Caco-2 (cell line): ENCODE data around the gene CTNNA2. TPM values are rescaled to one million over a fixed set of nuclear protein-coding genes. Genes with fewer than 3 reads are reported as not detected.

Experiments
- BruUV-seq: library from RNA; stranded (reverse); fragments of 400-500 nt; replicated peaks from 2 replicates; lab custom pipeline; 2021; lab: Mats Ljungman, UMichigan
- CTCF ChIA-PET: fragments of 300-600 bp; sonication (Branson Sonifier 250); formaldehyde crosslinking; loops from one replicate; lab custom pipeline; 2022; ENCODE audit warnings: antibody characterized with exemption; lab: Charles Lee
- POLR2A ChIA-PET: fragments of 300-600 bp; sonication (Branson Sonifier 250); formaldehyde crosslinking; loops from one replicate; lab custom pipeline; 2022; ENCODE audit warnings: antibody characterized with exemption; lab: Charles Lee
- DNase-seq, 2 experiments: peaks; one replicate each; pipeline versions ENCODE4 v3.0.0 to v3.0.0-alpha.2; 2020 to 2022
- H3K27me3 ChIP-seq: replicated peaks from 2 replicates; pipeline ENCODE4 v1.6.0; 2011; ENCODE audit warnings: low read length; ENCODE audit not compliant: control insufficient read depth, insufficient read depth
- H3K36me3 ChIP-seq: 2 replicates; pipeline ENCODE4 v1.5.1; 2011; ENCODE audit warnings: low read length; ENCODE audit not compliant: control insufficient read depth, insufficient read depth
- H3K4me1 ChIP-seq: fragments of 250-450 bp; sonication (Bioruptor Pico); 2 replicates; pipeline ENCODE4 v1.5.1; 2020; ENCODE audit warnings: mild to moderate bottlenecking
- H3K4me3 ChIP-seq: 2 replicates; pipeline ENCODE4 v1.5.1; 2011; ENCODE audit warnings: low read depth, mild to moderate bottlenecking, control low read depth, low read length
- H3K9me3 ChIP-seq: fragments of 250-450 bp; sonication (Bioruptor Pico); 2 replicates; pipeline ENCODE4 v1.5.1; 2020; ENCODE audit warnings: mild to moderate bottlenecking, moderate library complexity
- H3K27ac Mint-ChIP-seq: one replicate; pipeline ENCODE4 v1.8.0; 2022; ENCODE audit warnings: mixed read lengths; ENCODE audit not compliant: unreplicated experiment
- H3K27me3 Mint-ChIP-seq: one replicate; pipeline ENCODE4 v1.8.0; 2022; ENCODE audit warnings: mixed read lengths; ENCODE audit not compliant: insufficient read depth, unreplicated experiment
- H3K36me3 Mint-ChIP-seq: one replicate; pipeline ENCODE4 v1.8.0; 2022; ENCODE audit warnings: mild to moderate bottlenecking, mixed read lengths; ENCODE audit not compliant: insufficient read depth, unreplicated experiment
- H3K4me1 Mint-ChIP-seq: one replicate; pipeline ENCODE4 v1.8.0; 2022; ENCODE audit warnings: low read depth, mixed read lengths; ENCODE audit not compliant: unreplicated experiment
- H3K4me3 Mint-ChIP-seq: one replicate; pipeline ENCODE4 v1.8.0; 2022; ENCODE audit warnings: mild to moderate bottlenecking, moderate library complexity, mixed read lengths; ENCODE audit not compliant: unreplicated experiment
- H3K9me3 Mint-ChIP-seq: one replicate; pipeline ENCODE4 v1.8.0; 2022; ENCODE audit warnings: mixed read lengths; ENCODE audit not compliant: unreplicated experiment
- CTCF ChIP-seq, 2 experiments: fragments of 200-600 bp in 1 of 2; IDR thresholded peaks; 1 replicate in 1 of 2; 2 replicates in 1 of 2; pipeline versions ENCODE4 v1.5.1 to v1.8.0; 2011 to 2022; ENCODE audit warnings: antibody characterized with exemption in 1 of 2, control low read depth in 1 of 2, inconsistent platforms in 1 of 2, low read depth in 1 of 2, low read length in 1 of 2, mild to moderate bottlenecking in 1 of 2, moderate library complexity in 1 of 2; ENCODE audit not compliant: insufficient read depth in 1 of 2, severe bottlenecking in 1 of 2, unreplicated experiment in 1 of 2
- intact Hi-C: fragments of 100-400 bp; cut with micrococcal nuclease; formaldehyde crosslinking; loops from one replicate; pipeline ENCODE4 v1.10.0; 2022; ENCODE audit not compliant: unreplicated experiment
- total RNA-seq: library from RNA; stranded (reverse); gene quantifications from 2 replicates; pipeline ENCODE4 v1.2.3, GENCODE V29; 2022

The CTNNA2 gene
- total RNA-seq, 1 experiment from 2014 or later: not detected

GRCh38 chr2:80167284-80167808, 654.5 kb downstream of the CTNNA2 start:
- no peaks in the 10 kb centered on the region for H3K27me3 ChIP-seq
- H3K36me3 Mint-ChIP-seq: no peaks in the 10 kb centered on the region
- no peak overlapping the region for H3K4me3 ChIP-seq
- no peaks in the 10 kb centered on the region for H3K4me1 Mint-ChIP-seq
- no peaks in the 10 kb centered on the region for H3K36me3 ChIP-seq
- intact Hi-C loops: loop anchor here (1.0 kb wide), 1 partner anchor 71 kb away; no protein-coding TSS in a partner anchor
- no peak for DNase-seq
- no peak overlapping the region for H3K4me3 Mint-ChIP-seq
- H3K4me1 ChIP-seq: peaks cover 10% of the 10 kb centered on the region; the same call in 1 of the 2 replicates
- peaks cover 21% of the 10 kb centered on the region for H3K9me3 Mint-ChIP-seq
- H3K9me3 ChIP-seq: no peaks in the 10 kb centered on the region; the same call in 1 of the 2 replicates
- H3K27me3 Mint-ChIP-seq: no peaks in the 10 kb centered on the region
- no TSS peak for BruUV-seq
- no peak for TF ChIP-seq CTCF (IDR thresholded peaks at IDR 0.05; ENCODE audit: insufficient read depth in 1 of 2, low read depth in 1 of 2, low read length in 1 of 2, severe bottlenecking in 1 of 2, unreplicated experiment in 1 of 2)
- ChIA-PET POLR2A (no interaction called here), CTCF (no interaction called here)
- H3K27ac Mint-ChIP-seq: no peak overlapping the region

GRCh38 chr2:80168037-80168436, 655.2 kb downstream of the CTNNA2 start:
- intact Hi-C loops: no loop called here
- Histone ChIP-seq H3K9me3 (no peaks in the 10 kb centered on the region; the same call in 1 of the 2 replicates), H3K4me3 (no peak overlapping the region), H3K4me1 (peaks cover 10% of the 10 kb centered on the region; the same call in 1 of the 2 replicates), H3K36me3 (no peaks in the 10 kb centered on the region), H3K27me3 (no peaks in the 10 kb centered on the region)
- no TSS peak for BruUV-seq
- no peak for TF ChIP-seq CTCF (IDR thresholded peaks at IDR 0.05; ENCODE audit: insufficient read depth in 1 of 2, low read depth in 1 of 2, low read length in 1 of 2, severe bottlenecking in 1 of 2, unreplicated experiment in 1 of 2)
- no peak for DNase-seq
- ChIA-PET CTCF (no interaction called here), POLR2A (no interaction called here)
- Mint-ChIP-seq H3K27ac (no peak overlapping the region), H3K4me1 (no peaks in the 10 kb centered on the region), H3K36me3 (no peaks in the 10 kb centered on the region), H3K27me3 (no peaks in the 10 kb centered on the region), H3K4me3 (no peak overlapping the region), H3K9me3 (peaks cover 21% of the 10 kb centered on the region)

- Histone ChIP-seq H3K36me3 (no peaks in the 10 kb centered on the region), H3K9me3 (no peaks in the 10 kb centered on the region; the same call in 1 of the 2 replicates), H3K27me3 (no peaks in the 10 kb centered on the region), H3K4me1 (peaks cover 10% of the 10 kb centered on the region; the same call in 1 of the 2 replicates), H3K4me3 (no peak overlapping the region)
- no peak for TF ChIP-seq CTCF (IDR thresholded peaks at IDR 0.05; ENCODE audit: insufficient read depth in 1 of 2, low read depth in 1 of 2, low read length in 1 of 2, severe bottlenecking in 1 of 2, unreplicated experiment in 1 of 2)
- Mint-ChIP-seq H3K4me1 (no peaks in the 10 kb centered on the region), H3K36me3 (no peaks in the 10 kb centered on the region), H3K4me3 (no peak overlapping the region), H3K27ac (no peak overlapping the region), H3K9me3 (peaks cover 19% of the 10 kb centered on the region), H3K27me3 (no peaks in the 10 kb centered on the region)
- intact Hi-C loops: no loop called here
- BruUV-seq: no TSS peak
- ChIA-PET CTCF (no interaction called here), POLR2A (no interaction called here)
- DNase-seq: no peak
Measured at GRCh38 chr2:80168801-80169200, 656.0 kb downstream of the CTNNA2 start.
